HG03108 (cell line): ENCODE measurements around the gene CTNNA2.

ENCODE experiments used
- ATAC-seq: cut with Tn5 transposase; IDR thresholded peaks from one replicate; pipeline ENCODE4 v1.9.1; 2021; ENCODE audit warnings: moderate library complexity; ENCODE audit not compliant: unreplicated experiment

The CTNNA2 gene

DNA sequence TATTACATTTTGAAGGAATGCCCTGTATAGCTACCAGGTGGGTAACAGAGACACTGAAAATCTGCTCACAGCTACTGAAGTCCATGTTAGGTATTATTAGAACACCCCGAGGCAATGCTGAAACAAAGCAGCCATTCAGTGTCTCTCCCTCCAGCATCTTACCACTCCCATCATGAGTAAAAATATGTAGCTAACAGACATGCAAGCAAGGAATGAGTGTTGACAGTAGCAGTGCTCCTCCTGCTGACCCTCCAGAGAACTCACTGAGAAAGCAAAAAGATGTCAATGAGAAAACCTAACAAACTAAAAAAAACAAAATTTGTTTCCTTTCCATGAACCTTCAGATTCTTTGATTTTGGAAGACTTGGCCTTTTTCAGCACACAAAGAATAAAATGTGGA, 397.8 kb downstream of the CTNNA2 start:
- no peak for ATAC-seq

DNA sequence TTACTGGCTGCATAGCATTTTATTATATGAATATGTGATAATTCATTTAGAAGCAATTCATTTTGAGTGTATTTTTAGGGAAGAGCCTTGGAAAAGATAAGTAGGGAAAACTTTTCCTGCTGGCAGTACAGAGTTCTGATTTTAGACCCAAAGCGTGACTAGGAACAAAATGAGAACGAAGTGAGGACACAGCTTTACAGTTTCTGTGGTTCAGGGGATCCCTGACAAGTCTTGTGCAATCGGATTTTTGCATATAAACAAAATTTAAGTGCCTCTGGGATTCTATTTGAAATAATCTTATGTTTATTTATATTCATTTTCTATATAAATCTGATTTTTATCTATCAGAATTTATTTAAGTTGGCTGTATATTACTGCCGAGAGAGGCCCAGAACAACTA, 402.6 kb downstream of the CTNNA2 start:
- no peak for ATAC-seq

DNA sequence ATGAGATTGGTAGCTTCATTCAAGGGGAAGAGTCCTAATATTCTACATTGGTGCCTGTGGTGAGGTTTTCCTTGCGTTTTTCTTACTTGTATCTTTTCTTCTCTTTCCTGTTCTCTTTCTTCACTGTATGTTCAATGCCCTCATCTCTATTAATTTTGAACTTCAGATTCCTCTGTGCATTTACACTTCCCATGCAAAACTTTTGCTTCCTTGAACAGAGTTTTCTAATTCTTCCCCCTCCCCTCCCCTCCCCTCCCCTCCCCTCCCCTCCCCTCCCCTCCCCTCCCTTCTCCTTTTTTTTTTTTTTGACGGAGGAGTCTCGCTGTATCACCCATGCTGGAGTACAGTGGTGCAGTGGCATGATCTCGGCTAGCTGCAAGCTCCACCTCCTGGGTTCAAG, 403.4 kb downstream of the CTNNA2 start:
- no peak for ATAC-seq

DNA sequence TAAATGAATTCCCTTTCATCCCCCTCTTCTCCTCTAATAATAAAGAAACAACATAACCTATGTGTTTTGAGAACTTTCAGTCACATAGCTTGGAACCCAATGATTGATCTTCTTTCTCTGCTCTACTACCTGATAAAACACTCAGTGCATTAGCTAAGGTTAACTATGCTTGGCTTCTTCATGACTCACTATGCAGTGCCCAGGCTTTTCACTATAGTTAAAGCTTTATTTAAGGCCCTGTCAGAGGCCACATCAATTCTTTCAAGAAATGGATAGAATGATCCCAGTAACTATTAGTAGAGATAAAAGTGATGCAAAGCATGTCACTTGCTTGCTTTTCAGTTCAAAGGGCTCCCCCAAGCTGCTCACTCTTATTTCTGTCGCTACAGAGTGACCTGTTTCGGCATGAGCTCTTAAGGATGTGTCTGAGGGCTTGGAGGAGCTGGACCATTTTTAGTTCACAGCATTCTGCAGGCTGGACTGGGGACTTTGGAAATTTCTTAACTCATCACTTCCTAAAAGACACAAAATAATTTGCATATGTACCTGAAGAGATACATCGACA, 407.7 kb downstream of the CTNNA2 start:
- ATAC-seq, result no peak

DNA sequence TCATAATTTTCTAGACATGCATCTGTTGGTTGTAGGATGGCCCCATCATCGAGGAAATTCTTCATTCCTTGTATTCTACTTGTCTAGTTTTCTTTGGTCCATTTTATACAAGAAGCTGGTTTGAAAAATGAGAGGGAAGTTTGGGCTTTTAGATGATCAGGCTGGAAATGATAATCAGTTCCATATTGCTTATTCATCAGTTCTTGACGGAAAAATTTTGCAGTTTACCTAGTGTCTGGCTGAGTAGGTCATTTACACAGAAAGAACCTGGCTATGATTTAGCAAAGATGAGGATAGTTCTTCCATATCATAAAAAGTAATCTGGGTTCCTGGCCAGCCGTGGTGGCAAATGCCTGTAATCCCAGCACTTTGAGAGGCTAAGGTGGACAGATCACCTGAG, 416.8 kb downstream of the CTNNA2 start:
- ATAC-seq, result no peak

DNA sequence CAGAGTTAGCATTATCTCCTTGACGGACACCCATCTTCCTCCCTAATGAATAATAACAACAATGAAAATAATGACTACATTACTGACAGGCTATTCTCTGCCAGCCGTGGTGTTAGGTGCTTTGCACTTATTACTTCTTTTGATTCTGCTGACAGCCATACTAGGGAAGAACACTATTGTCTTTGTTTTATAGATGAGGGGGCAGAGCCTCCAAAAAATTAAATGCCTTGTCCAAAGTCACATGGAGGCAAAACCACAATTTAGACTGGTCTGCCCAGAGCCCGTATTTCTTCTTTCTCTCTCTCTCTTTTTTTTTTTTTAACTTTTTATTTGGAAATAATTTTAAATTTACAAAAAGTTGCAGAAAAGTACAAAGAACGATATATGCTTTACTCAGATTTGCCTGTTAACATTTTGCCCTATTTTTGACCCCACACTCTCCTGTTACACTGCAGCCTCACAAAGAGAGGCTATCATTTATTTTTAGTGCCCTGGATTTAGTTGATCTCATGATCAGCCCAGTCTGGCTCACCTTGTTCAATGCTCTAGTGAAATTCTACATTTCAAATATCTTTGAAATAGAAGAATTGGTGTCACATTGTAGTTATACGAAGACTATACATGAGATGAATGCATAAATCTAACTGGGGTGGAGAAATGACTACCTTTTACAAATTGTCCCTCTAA, 422.3 kb downstream of the CTNNA2 start:
- ATAC-seq, result no peak

DNA sequence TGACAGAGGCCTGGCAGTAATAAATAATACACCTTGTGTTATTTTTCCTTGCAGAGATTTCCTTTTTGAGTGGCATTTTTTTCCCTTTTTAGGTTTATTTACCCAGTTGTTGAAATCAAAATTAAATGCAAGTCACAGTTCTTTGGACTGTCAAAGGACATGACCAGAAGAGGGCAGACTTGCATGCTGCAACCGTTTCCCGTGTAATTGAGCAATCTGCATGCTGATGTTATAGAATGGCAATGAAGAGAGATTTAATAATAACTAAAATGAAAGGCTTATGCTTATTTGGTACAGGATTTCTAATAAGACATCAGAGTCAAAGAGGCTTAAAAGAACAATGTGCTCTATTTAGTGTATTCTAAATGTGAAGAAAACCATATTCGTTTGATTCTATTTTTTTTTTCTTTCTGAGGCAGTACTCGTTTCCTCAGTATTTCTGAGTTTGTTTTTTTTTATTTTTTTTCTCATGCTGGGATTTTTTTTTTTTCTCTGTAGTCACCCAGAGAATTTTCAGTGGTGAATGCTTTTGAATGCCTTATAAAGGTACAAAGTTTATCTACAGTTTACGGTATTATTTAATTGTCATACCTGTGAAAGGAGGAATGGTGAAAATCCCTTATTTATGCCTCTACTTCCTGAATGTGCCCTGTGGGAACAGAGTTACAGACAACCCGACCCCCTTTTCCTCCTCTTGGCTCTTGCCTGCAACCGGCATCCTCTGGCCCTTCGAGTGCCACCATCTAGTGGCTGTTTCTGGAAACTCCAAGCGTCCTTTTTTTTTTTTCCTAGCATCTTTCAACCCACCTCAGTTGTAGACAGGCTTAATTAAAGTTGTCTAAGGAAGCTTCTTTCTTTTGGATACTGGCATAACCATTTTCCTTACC, 423.2 kb downstream of the CTNNA2 start:
- no peak for ATAC-seq

DNA sequence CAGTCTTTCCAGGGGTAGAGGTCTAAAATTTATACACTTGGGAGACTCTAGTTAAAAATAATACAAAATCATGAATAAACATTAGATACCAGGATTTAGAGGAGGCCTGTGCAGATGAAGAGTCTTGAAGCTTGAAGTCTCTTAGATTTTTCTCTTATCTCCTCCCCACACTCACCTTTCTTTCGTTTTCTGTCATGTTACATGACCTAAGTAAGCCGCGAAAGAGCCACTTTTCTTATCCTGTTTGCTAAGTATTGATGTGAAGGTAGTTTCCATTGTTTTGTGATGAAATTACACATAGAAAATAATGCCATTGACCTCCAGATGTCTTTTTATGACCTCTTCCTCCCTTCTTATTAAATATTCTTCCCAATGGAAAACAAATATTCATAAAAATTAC, 423.9 kb downstream of the CTNNA2 start:
- no peak for ATAC-seq

DNA sequence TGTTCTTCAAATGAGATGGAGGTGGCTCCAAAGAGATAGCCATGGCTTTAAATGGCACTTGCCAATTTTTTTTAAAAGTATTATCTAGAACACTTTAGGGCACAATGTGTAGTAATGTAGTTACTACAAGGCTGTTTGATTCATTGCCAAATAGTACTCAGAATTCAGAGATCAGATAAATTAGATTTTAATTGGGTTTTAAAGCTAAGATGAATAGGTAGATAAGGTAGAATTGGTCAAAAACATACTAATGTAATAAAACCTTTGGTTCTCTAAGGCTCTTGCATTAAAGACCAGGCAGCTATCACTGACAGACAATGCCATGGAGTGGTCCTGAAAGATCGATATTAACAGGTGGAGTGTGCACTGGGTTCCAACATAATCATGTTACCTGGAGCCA, 425.8 kb downstream of the CTNNA2 start:
- ATAC-seq, result no peak

DNA sequence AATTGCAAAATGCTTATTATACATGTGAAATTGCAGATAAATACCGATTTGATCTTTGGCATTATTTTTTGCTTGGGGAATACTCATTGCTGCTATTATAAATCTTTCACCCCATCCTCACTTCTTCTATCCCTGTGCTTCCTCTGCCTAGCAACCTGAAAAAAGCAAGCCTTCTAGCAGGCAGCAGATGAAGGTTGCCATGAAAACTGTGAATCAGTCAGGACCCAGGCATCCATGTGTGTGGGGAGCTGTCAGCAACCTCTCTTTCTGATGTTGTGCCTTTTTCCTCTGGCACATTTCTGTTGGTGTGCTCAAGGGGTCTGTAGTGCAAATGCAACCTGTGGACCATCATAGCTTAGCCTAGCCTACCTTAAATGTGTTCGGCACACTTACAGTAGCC, 427.5 kb downstream of the CTNNA2 start:
- ATAC-seq, result no peak

DNA sequence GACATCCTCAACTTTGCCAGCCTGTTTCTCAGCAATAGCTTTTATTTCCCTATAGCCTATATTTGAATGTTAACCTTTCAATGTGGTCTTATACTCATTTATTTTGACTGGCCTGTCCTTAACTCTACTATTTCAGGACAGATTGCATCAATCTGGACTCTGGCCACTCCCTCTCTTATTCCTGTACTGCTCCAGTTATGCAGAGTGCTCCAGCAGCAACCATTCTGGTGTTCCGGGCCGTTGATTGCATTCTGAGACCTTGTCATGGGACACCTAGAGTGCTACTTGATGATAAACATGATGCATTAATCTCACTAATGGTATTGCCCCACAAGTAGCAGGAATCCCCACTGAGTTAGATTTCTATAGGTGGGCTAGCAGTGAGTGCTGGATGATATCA, 428.3 kb downstream of the CTNNA2 start:
- ATAC-seq, result no peak

DNA sequence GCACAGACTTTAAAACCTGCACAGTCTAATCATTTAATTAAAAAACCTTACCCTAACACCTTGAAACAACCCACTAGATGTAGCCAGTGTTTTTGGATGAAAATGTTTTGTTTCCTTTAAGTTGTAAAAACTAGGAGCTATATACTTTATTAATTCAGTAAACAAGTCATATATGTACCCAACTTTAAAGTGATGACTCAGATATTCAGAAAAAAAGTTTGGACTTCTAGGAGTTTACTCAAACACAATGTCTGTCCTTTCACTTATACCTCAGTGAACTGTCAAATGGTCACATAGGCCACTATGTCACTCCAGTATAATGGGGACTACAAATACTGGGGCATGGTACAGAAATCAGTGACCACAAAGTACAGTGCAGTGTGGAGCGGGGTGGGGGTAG, 431.4 kb downstream of the CTNNA2 start:
- no peak for ATAC-seq

DNA sequence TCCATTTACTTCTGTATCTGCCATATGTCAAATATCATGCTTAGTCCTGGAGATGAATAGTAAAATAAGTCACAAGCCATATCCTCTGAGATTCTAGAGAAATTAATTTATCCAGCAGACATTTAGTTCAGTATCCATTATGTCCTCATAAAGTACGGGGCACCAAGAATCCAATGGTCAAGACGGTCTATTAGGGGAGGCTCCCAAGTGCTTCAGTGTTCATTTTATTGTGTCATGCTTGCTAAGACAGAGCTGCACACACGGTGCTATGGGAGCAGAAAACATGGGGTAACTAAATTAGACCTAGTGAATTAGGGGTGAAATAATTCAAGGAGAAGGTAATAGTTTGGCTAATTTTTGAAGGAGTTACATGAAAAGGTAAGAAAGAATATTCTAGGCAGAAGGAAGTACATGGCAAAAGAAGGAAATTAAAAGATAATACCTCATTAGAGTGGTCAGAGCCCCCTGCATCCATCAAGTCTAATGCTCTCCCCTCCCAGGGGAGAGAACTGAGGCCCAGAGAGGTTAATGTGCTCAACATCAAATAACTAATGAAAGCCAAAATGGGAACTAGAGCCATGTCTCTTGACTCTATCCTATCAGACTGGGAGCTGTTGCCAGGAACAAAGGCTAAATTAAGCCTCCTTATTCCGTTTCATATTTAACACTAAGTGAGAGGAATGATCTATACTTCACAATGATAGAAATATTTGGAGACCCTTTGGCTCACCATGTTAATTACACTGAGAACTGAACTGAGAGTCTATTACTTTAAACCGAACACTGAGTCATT, 433.0 kb downstream of the CTNNA2 start:
- no peak for ATAC-seq

DNA sequence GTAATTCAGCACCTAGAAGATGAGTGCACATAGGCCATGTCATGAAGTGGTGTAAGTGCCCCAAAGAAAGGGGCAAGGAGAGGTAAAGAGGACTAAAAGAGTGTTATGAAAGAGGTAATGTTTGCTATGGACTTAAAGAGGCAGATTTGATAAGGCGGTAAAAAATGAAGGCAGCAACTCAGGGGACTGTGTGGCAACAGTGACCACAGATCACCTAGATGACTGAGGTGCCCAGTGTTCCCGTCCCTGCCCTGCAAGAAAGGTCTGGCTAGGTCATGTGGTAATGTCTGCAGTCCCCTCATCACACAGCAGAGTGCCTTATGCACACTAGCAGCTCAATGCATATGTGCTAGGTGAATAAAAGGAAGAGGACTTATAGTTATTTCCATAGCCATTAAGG, 434.9 kb downstream of the CTNNA2 start:
- no peak for ATAC-seq

DNA sequence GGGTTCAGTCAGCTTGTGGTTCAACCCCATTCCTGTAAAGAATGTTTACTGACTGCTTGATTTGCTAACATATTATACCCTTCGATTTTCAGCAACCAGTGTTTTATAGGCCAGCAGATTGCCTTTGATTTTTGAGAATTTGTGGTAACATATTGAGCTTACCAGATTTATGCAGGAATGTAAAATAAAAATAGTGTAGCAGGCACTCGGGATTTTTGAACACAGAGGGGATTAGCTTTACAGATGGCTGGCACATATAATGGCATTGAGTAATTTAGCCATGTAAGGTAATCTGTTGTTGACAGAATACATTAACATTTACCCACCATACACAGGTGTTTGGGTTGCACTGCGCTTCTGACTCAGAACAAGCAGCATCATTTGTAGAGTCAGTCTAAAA, 437.7 kb downstream of the CTNNA2 start:
- no peak for ATAC-seq

DNA sequence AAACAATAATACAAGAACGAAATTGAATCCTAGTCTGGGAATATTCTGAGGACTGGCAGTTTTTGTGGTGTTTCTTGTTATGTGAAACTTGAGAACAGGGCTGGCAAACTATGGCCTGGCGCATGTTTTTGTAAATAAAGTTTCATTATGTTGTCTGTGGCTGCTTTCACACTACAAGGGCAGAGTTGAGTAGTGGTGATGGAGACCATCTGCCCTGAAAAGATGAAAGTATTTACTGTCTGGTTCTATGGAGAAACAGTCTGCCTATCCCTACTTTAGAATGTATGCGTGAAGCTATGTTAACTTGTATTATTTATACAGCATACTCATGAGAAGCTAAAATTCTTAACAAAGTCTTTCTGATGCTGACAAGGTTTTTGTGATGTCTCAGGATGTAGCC, 439.8 kb downstream of the CTNNA2 start:
- ATAC-seq, result no peak

DNA sequence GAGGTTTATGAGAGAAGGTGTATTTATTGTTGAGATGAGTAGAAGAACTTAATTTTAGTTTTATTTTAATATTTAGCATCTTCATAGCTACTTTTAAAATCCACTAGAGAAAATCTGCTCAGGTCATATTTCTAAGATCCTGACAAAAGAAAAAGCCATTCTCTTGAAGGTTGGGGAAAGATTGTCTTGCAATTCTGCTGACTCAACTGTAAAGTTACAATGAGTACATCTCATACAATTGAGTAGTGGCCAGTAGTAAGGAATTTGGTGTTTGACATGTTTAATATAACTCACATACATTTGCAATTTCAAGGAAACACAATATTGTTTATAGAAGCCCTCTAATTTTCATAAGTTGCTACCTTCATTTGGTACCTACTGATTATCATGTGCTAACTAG, 447.2 kb downstream of the CTNNA2 start:
- no peak for ATAC-seq

DNA sequence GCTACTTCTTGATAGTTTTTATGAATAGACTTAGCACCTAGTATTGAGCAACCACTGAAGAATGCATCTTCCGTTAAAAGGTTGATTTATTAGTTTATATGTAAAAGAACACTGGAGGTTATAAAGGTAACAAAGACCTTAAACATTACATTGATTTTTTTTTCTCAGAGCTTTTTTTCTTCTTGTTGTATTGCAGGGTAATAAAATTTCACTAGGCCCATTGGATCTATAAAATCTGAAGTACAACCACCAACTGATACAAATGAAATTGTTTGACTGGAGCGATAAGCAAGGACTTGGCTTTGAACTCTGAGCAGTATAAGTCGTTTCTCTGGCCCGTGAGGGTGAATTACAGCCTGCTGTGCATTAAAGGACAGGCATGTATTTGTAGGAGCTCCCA, 447.7 kb downstream of the CTNNA2 start:
- ATAC-seq, result no peak

DNA sequence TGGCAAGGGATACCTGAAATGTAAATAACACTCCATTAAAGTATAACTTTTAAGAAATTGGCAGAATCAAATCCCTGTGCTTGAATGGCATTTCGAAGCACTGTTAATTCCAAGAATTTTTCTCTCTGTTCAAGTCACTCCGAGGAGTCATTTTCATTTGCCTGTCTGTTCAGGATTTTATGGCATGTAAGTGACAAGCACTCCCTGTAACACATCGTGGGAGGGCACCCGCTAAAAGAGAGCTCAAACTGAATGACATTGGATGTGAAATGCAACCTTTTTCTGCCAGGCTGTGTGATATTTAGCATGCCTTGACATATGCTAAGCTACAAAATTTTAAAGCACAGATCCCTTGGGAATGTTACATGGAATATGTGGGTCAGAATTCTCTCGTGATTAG, 452.1 kb downstream of the CTNNA2 start:
- ATAC-seq, result no peak

DNA sequence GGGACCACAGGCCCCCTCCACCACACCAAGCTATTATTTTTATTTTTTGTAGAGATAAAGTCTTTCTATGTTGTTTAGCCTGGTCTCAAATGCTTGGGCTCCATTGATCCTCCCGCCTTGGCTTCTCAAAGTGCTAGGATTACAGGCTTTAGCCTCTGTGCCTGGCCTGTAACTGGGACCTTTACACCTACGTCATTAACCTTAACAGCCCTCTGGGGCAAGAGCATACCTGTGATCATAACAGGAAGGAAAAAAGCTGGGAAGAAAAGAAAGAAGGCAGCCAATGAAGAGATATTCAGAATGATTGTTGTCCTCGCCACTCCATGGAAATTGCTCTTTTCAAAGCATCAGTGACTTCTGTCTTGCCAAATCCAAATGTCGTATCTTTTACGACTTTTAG, 453.5 kb downstream of the CTNNA2 start:
- ATAC-seq, result no peak

DNA sequence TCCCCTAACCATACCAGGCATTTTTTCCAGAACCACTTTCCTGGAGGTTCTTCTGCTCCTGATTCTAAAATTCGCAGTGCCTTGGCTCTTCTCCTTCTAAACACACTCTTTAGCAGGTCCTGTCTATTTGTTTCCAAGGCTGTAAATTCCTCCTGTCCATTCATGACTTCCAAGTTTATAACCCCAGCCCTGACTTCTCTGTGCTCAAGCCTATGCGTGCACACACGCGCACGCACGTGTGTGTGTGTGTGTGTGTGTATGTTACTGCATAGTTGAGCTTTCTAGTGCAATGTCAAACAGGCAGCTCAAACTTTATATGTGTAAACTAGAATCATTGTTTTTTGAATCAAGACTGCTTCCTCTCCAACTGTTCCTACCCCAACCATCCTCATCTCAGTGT, 454.0 kb downstream of the CTNNA2 start:
- ATAC-seq, result no peak
